Kidney epithelial cell (primary cell): ENCODE measurements around the gene TBC1D14. TPM values are rescaled to one million over a fixed set of nuclear protein-coding genes. Genes with fewer than 3 reads are reported as not detected.
"Not testable (repeated sequence)": the region's sequence is repeated elsewhere in the genome, so short reads cannot be mapped to it uniquely, and the experiment has no call there.

Experiments used
- DNase-seq: peaks from one replicate; pipeline ENCODE4 v3.0.0-alpha.2; 2010; ENCODE audit warnings: low read depth
- H3K27me3 ChIP-seq: 2 replicates; pipeline ENCODE4 v1.6.0; 2011; ENCODE audit warnings: low read length; ENCODE audit not compliant: control insufficient read depth, insufficient read depth
- H3K36me3 ChIP-seq: 2 replicates; pipeline ENCODE4 v1.5.1; 2011; ENCODE audit warnings: low read length; ENCODE audit not compliant: control insufficient read depth, insufficient read depth
- H3K4me3 ChIP-seq: 2 replicates; pipeline ENCODE4 v1.5.1; 2011; ENCODE audit warnings: low read depth, mild to moderate bottlenecking, control low read depth, low read length
- total RNA-seq: library from RNA; depleted of rRNA; stranded (reverse); fragments of >200 nt; gene quantifications from 2 replicates; pipeline ENCODE4 v1.2.3, GENCODE V29; 2015
- TF ChIP-seq, protein P1 (sequence below): IDR thresholded peaks from 2 replicates; pipeline ENCODE4 v1.5.1; 2011; ENCODE audit warnings: mild to moderate bottlenecking, moderate library complexity, low read length, control low read depth, inconsistent platforms; ENCODE audit not compliant: insufficient read depth, poor library complexity, severe bottlenecking

TBC1D14 gene
- total RNA-seq, 1 donor from 2014 or later, result 52.8 TPM

DNA sequence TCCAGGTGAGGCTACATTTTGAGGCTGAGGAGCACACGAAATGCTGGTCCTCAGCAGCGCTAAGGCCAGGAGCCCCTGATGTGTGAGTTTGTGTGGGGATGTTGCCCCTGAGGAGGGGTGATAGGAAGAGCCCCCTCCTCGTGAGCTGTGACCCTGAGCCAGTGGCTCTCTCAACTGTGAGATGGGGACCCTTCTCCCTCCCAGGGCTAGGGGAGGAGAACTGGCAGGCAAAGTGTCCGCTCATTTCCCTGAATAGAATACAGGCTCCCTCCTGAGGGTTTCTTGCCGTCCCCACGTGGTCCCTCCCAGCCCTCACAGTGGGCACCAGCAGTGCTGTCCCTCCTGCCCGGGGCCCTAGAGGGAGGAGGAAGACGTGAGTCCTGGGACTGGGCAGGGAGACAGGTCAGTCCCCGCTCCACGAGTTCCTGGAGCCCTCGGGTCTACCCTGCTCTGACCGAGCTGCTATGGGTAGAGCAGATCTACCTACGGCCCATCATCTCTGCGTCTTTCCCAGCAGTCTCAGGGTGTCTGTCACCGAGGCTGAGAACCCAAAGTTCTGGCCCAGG, 21.0 kb upstream of the TBC1D14 start:
- Histone ChIP-seq H3K36me3 (peaks cover 2% of the 10 kb centered on the region), H3K4me3 (no peak overlapping the region), H3K27me3 (no peaks in the 10 kb centered on the region)
- TF ChIP-seq, protein P1, sequence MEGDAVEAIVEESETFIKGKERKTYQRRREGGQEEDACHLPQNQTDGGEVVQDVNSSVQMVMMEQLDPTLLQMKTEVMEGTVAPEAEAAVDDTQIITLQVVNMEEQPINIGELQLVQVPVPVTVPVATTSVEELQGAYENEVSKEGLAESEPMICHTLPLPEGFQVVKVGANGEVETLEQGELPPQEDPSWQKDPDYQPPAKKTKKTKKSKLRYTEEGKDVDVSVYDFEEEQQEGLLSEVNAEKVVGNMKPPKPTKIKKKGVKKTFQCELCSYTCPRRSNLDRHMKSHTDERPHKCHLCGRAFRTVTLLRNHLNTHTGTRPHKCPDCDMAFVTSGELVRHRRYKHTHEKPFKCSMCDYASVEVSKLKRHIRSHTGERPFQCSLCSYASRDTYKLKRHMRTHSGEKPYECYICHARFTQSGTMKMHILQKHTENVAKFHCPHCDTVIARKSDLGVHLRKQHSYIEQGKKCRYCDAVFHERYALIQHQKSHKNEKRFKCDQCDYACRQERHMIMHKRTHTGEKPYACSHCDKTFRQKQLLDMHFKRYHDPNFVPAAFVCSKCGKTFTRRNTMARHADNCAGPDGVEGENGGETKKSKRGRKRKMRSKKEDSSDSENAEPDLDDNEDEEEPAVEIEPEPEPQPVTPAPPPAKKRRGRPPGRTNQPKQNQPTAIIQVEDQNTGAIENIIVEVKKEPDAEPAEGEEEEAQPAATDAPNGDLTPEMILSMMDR, result no peak
- no peak for DNase-seq

DNA sequence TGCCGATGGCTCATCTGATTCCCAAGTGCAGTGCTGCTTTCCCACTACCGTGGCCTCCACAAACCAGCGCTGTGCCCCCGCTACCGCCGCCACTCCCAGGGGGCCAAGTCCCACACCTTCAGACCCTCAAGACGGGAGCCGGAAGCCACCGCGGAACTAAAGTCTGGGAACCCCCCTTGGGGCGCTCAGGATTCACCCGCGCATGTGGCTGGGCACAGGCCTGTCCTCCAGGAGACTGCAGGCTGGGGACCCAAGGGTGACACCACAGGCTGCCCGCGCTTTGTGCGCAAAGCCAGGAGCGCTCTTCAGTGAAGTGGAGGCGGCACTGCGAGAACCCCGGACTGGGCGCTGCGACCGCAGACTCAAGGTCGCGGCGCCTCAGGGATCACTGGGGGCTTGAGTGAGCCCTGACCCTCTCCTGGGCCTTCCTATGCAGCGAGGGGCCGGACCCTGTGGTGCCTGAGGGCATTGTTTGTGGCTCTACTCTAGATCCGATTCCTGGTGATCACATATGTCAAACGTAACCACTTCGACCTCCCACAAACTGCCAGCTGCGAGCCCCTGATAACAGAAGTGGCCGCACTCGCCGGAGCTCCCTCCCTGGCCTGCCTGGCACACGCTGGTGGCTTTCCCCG, 20.4 kb upstream of the TBC1D14 start:
- DNase-seq, result no peak
- no peak overlapping the region for H3K4me3 ChIP-seq
- H3K27me3 ChIP-seq, result no peaks in the 10 kb centered on the region
- peaks cover 2% of the 10 kb centered on the region for H3K36me3 ChIP-seq
- TF ChIP-seq, protein P1, result no peak

DNA sequence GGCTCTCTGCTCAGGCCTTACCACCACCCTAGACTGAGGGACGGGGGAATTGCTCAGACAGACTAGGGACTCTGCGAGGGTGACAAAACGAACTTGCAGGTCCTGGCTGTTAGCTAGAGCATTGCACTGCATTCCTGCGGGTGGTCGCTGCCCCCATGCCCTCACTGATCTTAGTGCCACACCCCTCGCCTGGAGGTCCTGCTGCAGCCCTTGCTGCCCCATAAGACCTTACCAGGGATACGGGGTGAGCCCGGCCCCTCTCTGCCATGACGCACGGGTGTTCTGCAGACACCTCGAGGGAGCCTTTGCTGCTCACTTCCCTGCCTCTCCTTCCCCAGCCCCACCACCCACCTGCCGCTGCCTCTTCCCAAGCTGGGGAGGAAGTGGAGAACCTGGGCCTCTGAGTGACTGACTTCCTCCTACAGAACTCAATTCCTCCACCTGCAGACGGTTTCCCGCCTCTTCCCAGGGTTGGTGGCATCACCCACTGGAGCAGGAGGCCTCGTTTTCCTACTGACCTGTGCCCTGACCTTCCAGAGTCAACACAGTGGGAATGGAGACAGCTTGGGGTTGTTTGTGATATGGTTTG, 19.8 kb upstream of the TBC1D14 start:
- Histone ChIP-seq H3K36me3 (no peaks in the 10 kb centered on the region), H3K27me3 (no peaks in the 10 kb centered on the region), H3K4me3 (no peak overlapping the region)
- no peak for DNase-seq
- TF ChIP-seq, protein P1, result no peak

DNA sequence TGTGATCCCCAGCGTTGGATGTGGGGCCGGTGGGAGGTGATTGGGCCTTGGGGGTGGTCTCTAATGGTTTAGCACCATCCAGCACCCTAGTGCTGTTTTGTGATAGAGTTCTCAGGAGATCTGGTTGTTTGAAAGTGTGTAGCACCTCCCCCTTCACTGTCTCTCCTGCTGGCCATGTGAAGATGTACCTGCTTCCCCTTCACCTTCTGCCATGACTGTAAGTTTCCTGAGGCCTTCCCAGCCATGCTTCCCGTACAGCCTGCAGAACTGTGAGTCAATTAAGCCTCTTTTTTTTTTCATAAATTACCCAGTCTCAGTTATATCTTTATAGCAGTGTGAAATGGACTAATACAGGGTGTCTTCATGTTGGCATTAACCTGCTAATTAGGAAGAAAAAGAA, 19.3 kb upstream of the TBC1D14 start:
- Histone ChIP-seq H3K36me3 (no peaks in the 10 kb centered on the region), H3K27me3 (no peaks in the 10 kb centered on the region), H3K4me3 (no peak overlapping the region)
- TF ChIP-seq, protein P1, result no peak
- DNase-seq, result no peak

DNA sequence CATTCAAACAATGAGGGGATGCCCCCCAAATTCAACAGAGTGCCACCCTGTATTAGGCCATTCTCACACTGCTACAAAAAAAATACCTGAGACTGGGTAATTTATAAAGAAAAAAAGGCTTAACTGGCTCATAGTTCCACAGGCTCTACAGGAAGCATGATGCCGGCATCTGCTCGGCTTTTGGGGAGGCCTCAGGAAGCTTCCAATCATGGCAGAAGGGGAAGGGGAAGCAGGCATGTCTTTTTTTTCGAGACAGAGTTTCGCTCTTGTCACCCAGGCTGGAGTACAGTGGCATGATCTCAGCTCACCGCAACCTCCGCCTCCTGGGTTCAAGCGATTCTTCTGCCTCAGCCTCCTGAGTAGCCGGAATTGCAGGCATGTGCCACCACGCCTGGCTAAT, 18.7 kb upstream of the TBC1D14 start:
- not testable (repeated sequence) for H3K36me3 ChIP-seq, H3K4me3 ChIP-seq, H3K27me3 ChIP-seq, DNase-seq

DNA sequence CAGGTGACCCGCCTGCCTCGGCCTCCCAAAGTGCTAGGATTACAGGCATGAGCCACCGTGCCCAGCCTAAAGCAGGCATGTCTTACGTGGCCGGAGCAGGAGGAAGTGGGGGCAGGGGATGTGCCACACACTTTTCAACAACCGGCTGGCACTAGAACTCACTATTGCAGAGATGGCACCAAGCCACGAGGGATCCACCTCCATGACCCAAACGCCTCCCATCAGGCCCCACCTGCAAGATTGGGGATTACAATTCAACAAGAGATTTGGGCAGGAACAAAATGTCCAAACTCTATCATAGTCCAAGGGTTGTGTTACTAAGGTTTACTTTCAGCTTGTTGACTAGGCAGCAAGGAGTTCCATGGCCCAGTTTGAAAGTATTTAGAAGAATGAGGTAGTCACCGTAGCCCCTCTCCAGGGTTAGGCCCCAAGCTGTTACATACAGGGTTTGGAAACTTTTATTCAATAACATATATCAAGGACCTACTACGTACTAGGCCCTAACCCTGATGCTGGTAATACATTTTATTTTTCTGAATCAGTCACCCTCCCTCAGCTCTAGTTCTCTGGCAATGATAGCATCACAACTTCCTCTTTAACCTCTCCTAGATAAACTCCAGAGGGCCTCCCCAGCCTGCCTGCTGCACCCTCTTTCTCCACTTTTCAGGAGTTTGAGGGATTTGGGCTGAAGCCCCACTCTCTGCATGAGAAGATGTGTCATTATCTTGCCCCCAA, 18.0 kb upstream of the TBC1D14 start:
- TF ChIP-seq, protein P1, result no peak
- no peaks in the 10 kb centered on the region for H3K27me3 ChIP-seq
- no peak for DNase-seq
- H3K4me3 ChIP-seq, result no peak overlapping the region
- no peaks in the 10 kb centered on the region for H3K36me3 ChIP-seq
